ENCODE data around the gene PLXDC1. TPM values are rescaled to one million over a fixed set of nuclear protein-coding genes. Genes with fewer than 3 reads are reported as not detected.

The PLXDC1 gene
- total and polyA plus RNA-seq, 2 donors (not counting 1 experiment from before 2014, with no cell fraction given): 5.8 to 6.3 TPM

GRCh38 chr17:39177256-39177655 is 25.8 kb upstream of the PLXDC1 start:
- TF ChIP-seq EZH2 (IDR thresholded peaks at IDR 0.05; ENCODE audit: low read length, missing control alignments) (no peak), CTCF (conservative IDR thresholded peaks at IDR 0.05 in 1 of 2, IDR thresholded peaks at IDR 0.05 in 1 of 2; ENCODE audit: low read depth in 1 of 2, low read length in 2 of 2) (no peak)
- no peak for DNase-seq (ENCODE audit: low read depth in 2 of 2)

GRCh38 chr17:39175695-39176093 is 24.3 kb upstream of the PLXDC1 start:
- Histone ChIP-seq H3K4me1 (ENCODE audit: control insufficient read depth, extremely low read depth, insufficient read depth, low read length) (no peaks in the 10 kb centered on the region), H3K9ac (ENCODE audit: insufficient read depth, low read length) (no peak overlapping the region), H3K79me2 (ENCODE audit: control insufficient read depth, insufficient read depth, low read length) (no peaks in the 10 kb centered on the region), H3K4me2 (ENCODE audit: extremely low read depth, insufficient read depth, low read length) (no peak overlapping the region), H3K9me3 (ENCODE audit: control insufficient read depth, insufficient read depth, low read depth, low read length) (no peaks in the 10 kb centered on the region), H4K20me1 (ENCODE audit: control insufficient read depth, extremely low read depth, insufficient read depth, low read length) (no peaks in the 10 kb centered on the region), H3K4me3 (replicated peaks in 1 of 4; ENCODE audit: control extremely low read depth in 1 of 4, insufficient read depth in 1 of 4, low read depth in 3 of 4, low read length in 4 of 4) (no peak overlapping the region), H3K27ac (ENCODE audit: insufficient read depth, low read length) (no peak overlapping the region), H2AFZ (ENCODE audit: low read length) (no peak overlapping the region), H3K36me3 (ENCODE audit: control insufficient read depth, insufficient read depth, low read length) (peaks cover 19% of the 10 kb centered on the region), H3K27me3 (ENCODE audit: control insufficient read depth, insufficient read depth, low read length) (no peaks in the 10 kb centered on the region)
- TF ChIP-seq EZH2 (IDR thresholded peaks at IDR 0.05; ENCODE audit: low read length, missing control alignments): no peak
- TF ChIP-seq CTCF (conservative IDR thresholded peaks at IDR 0.05 in 1 of 2, IDR thresholded peaks at IDR 0.05 in 1 of 2; ENCODE audit: low read depth in 1 of 2, low read length in 2 of 2): no peak
- no peak for DNase-seq (ENCODE audit: low read depth in 2 of 2)

More at GRCh38 chr17:39177256-39177655, 25.8 kb upstream of the PLXDC1 start:
- Histone ChIP-seq H3K4me3 (replicated peaks in 1 of 4; ENCODE audit: control extremely low read depth in 1 of 4, insufficient read depth in 1 of 4, low read depth in 3 of 4, low read length in 4 of 4) (no peak overlapping the region), H3K27ac (ENCODE audit: insufficient read depth, low read length) (no peak overlapping the region), H3K4me1 (ENCODE audit: control insufficient read depth, extremely low read depth, insufficient read depth, low read length) (no peaks in the 10 kb centered on the region), H4K20me1 (ENCODE audit: control insufficient read depth, extremely low read depth, insufficient read depth, low read length) (no peaks in the 10 kb centered on the region), H3K4me2 (ENCODE audit: extremely low read depth, insufficient read depth, low read length) (no peak overlapping the region), H3K36me3 (ENCODE audit: control insufficient read depth, insufficient read depth, low read length) (peaks cover 20% of the 10 kb centered on the region), H2AFZ (ENCODE audit: low read length) (no peak overlapping the region), H3K9ac (ENCODE audit: insufficient read depth, low read length) (no peak overlapping the region), H3K9me3 (ENCODE audit: control insufficient read depth, insufficient read depth, low read depth, low read length) (no peaks in the 10 kb centered on the region), H3K79me2 (ENCODE audit: control insufficient read depth, insufficient read depth, low read length) (no peaks in the 10 kb centered on the region), H3K27me3 (ENCODE audit: control insufficient read depth, insufficient read depth, low read length) (no peaks in the 10 kb centered on the region)

GRCh38 chr17:39174920-39175694 is 23.7 kb upstream of the PLXDC1 start:
- Histone ChIP-seq H3K79me2 (ENCODE audit: control insufficient read depth, insufficient read depth, low read length) (no peaks in the 10 kb centered on the region), H3K36me3 (ENCODE audit: control insufficient read depth, insufficient read depth, low read length) (peaks cover 19% of the 10 kb centered on the region), H3K4me2 (ENCODE audit: extremely low read depth, insufficient read depth, low read length) (no peak overlapping the region), H3K4me3 (replicated peaks in 1 of 4; ENCODE audit: control extremely low read depth in 1 of 4, insufficient read depth in 1 of 4, low read depth in 3 of 4, low read length in 4 of 4) (no peak overlapping the region), H3K27me3 (ENCODE audit: control insufficient read depth, insufficient read depth, low read length) (no peaks in the 10 kb centered on the region), H2AFZ (ENCODE audit: low read length) (no peak overlapping the region), H3K9me3 (ENCODE audit: control insufficient read depth, insufficient read depth, low read depth, low read length) (no peaks in the 10 kb centered on the region), H4K20me1 (ENCODE audit: control insufficient read depth, extremely low read depth, insufficient read depth, low read length) (no peaks in the 10 kb centered on the region), H3K4me1 (ENCODE audit: control insufficient read depth, extremely low read depth, insufficient read depth, low read length) (no peaks in the 10 kb centered on the region), H3K27ac (ENCODE audit: insufficient read depth, low read length) (no peak overlapping the region), H3K9ac (ENCODE audit: insufficient read depth, low read length) (no peak overlapping the region)
- TF ChIP-seq EZH2 (IDR thresholded peaks at IDR 0.05; ENCODE audit: low read length, missing control alignments) (no peak), CTCF (conservative IDR thresholded peaks at IDR 0.05 in 1 of 2, IDR thresholded peaks at IDR 0.05 in 1 of 2; ENCODE audit: low read depth in 1 of 2, low read length in 2 of 2) (peak; percentile 77 to 81)
- peak; percentile 37 to 70 for DNase-seq (ENCODE audit: low read depth in 2 of 2)

Data from fibroblast of lung (primary cell).